H1 (cell line): ENCODE results near the gene ATG7. TPM values are rescaled to one million over a fixed set of nuclear protein-coding genes. Genes with fewer than 3 reads are reported as not detected.

ENCODE experiments used
- CTCF ChIA-PET: fragments of 300-600 bp; sonication (Branson Sonifier 250); formaldehyde crosslinking; loops from one replicate; lab custom pipeline; 2021; ENCODE audit not compliant: partially characterized antibody; lab: Charles Lee
- POLR2A ChIA-PET: fragments of 300-600 bp; sonication (Branson Sonifier 250); formaldehyde crosslinking; loops from one replicate; lab custom pipeline; 2021; ENCODE audit warnings: inconsistent platforms; ENCODE audit not compliant: partially characterized antibody; lab: Charles Lee
- DNase-seq, 2 experiments: peaks; one replicate each; pipeline versions ENCODE4 v3.0.0 to v3.0.0-alpha.2; 2010 to 2022; ENCODE audit warnings: low spot score in 2 of 2, low read depth in 1 of 2, mixed read lengths in 1 of 2
- FAIRE-seq: peaks from 2 replicates; lab custom pipeline; 2011; peaks lifted over from hg19 to GRCh38; lab: Jason Lieb, UNC
- H2AFZ ChIP-seq: 2 replicates; pipeline ENCODE4 v1.8.1; 2012; ENCODE audit warnings: low read length, inconsistent platforms
- H2AK5ac ChIP-seq: 2 replicates; pipeline ENCODE4 v1.6.1; 2013; ENCODE audit warnings: low read depth, low read length
- H2BK120ac ChIP-seq: replicated peaks from 2 replicates; pipeline ENCODE3; 2013; ENCODE audit warnings: low read depth, low read length, inconsistent platforms
- H2BK12ac ChIP-seq: 2 replicates; pipeline ENCODE4 v1.6.1; 2013; ENCODE audit warnings: low read depth, low read length
- H2BK15ac ChIP-seq: 2 replicates; pipeline ENCODE4 v1.6.1; 2013; ENCODE audit warnings: low read length
- H2BK20ac ChIP-seq: 2 replicates; pipeline ENCODE4 v1.6.1; 2013; ENCODE audit warnings: low read length
- H2BK5ac ChIP-seq: 2 replicates; pipeline ENCODE4 v1.6.1; 2013; ENCODE audit warnings: low read depth, low read length
- H3K14ac ChIP-seq: 2 replicates; pipeline ENCODE4 v1.6.1; 2013; ENCODE audit warnings: inconsistent platforms; ENCODE audit not compliant: insufficient read length
- H3K18ac ChIP-seq: 2 replicates; pipeline ENCODE4 v1.6.1; 2013; ENCODE audit warnings: low read length; ENCODE audit errors: extremely low read depth
- H3K23ac ChIP-seq: 2 replicates; pipeline ENCODE4 v1.6.1; 2013; ENCODE audit warnings: inconsistent platforms; ENCODE audit not compliant: insufficient read length
- H3K23me2 ChIP-seq: 2 replicates; pipeline ENCODE4 v1.6.1; 2013; ENCODE audit warnings: low read depth, low read length
- H3K27ac ChIP-seq: 2 replicates; pipeline ENCODE4 v1.6.1; 2011; ENCODE audit warnings: low read depth, low read length, inconsistent platforms
- H3K27me3 ChIP-seq, 4 experiments: replicated peaks in 1 of 4; 1 replicate in 1 of 4; 2 replicates in 3 of 4; pipeline versions ENCODE4 v1.6.1 to v1.8.1; 2011 to 2013; ENCODE audit warnings: low read length in 3 of 4, mild to moderate bottlenecking in 3 of 4, inconsistent platforms in 2 of 4, mixed read lengths in 2 of 4, moderate library complexity in 1 of 4; ENCODE audit not compliant: control insufficient read depth in 3 of 4, insufficient read depth in 3 of 4; ENCODE audit errors: extremely low read depth in 1 of 4
- H3K36me3 ChIP-seq, 4 experiments: 2 replicates each; pipeline versions ENCODE4 v1.6.1 to v1.8.1; 2011 to 2013; ENCODE audit warnings: mild to moderate bottlenecking in 4 of 4, low read length in 3 of 4, moderate library complexity in 2 of 4, control low read depth in 1 of 4, inconsistent platforms in 1 of 4; ENCODE audit not compliant: insufficient read depth in 4 of 4, control insufficient read depth in 2 of 4
- H3K4ac ChIP-seq: replicated peaks from 2 replicates; pipeline ENCODE3; 2013; ENCODE audit warnings: low read length, low read depth, mixed read lengths, inconsistent platforms; ENCODE audit not compliant: insufficient read length
- H3K4me1 ChIP-seq, 4 experiments: replicated peaks in 1 of 4; 1 replicate in 1 of 4; 2 replicates in 3 of 4; pipeline versions ENCODE4 v1.6.1 to v1.8.1; 2011 to 2013; ENCODE audit warnings: low read length in 3 of 4, inconsistent platforms in 2 of 4, mixed read lengths in 1 of 4; ENCODE audit not compliant: insufficient read depth in 4 of 4, control insufficient read depth in 3 of 4
- H3K4me2 ChIP-seq, 2 experiments: 2 replicates each; pipeline versions ENCODE4 v1.6.1 to v1.8.1; 2011 to 2013; ENCODE audit warnings: low read depth in 2 of 2, low read length in 2 of 2, control low read depth in 1 of 2, inconsistent platforms in 1 of 2, mild to moderate bottlenecking in 1 of 2; ENCODE audit not compliant: insufficient read depth in 1 of 2
- H3K4me3 ChIP-seq, 4 experiments: fragments of 200-600, 300-600 bp in 1 of 4; sonication (generic), shearing (Covaris generic), sonication (Bioruptor Twin) in 1 of 4; 2 replicates each; pipeline versions ENCODE4 v1.5.1 to v1.8.1; 2011 to 2016; ENCODE audit warnings: low read length in 4 of 4, low read depth in 3 of 4, control low read depth in 2 of 4, inconsistent platforms in 2 of 4, mild to moderate bottlenecking in 2 of 4, mixed read lengths in 1 of 4, moderate library complexity in 1 of 4; ENCODE audit not compliant: insufficient read depth in 2 of 4; ENCODE audit errors: extremely low read depth in 1 of 4
- H3K56ac ChIP-seq: replicated peaks from 2 replicates; pipeline ENCODE3; 2013; ENCODE audit warnings: low read depth, mild to moderate bottlenecking, mixed read lengths, low read length, inconsistent platforms; ENCODE audit not compliant: insufficient read length
- H3K79me1 ChIP-seq: 2 replicates; pipeline ENCODE4 v1.6.1; 2013; ENCODE audit warnings: low read depth, low read length, control low read depth
- H3K79me2 ChIP-seq, 2 experiments: 2 replicates each; pipeline versions ENCODE4 v1.6.1 to v1.8.1; 2012 to 2013; ENCODE audit warnings: low read length in 2 of 2, mild to moderate bottlenecking in 2 of 2, inconsistent platforms in 1 of 2; ENCODE audit not compliant: insufficient read depth in 2 of 2, control insufficient read depth in 1 of 2
- H3K9ac ChIP-seq, 4 experiments: replicated peaks in 1 of 4; 1 replicate in 1 of 4; 2 replicates in 3 of 4; pipeline versions ENCODE4 v1.6.1 to v1.8.1; 2011 to 2013; ENCODE audit warnings: low read depth in 3 of 4, low read length in 3 of 4, control low read depth in 2 of 4, mild to moderate bottlenecking in 2 of 4, moderate library complexity in 2 of 4, inconsistent platforms in 1 of 4; ENCODE audit errors: extremely low read depth in 1 of 4
- H3K9me3 ChIP-seq, 2 experiments: 2 replicates each; pipeline versions ENCODE4 v1.6.1 to v1.8.1; 2012 to 2013; ENCODE audit warnings: mild to moderate bottlenecking in 2 of 2, moderate library complexity in 2 of 2, control low read depth in 1 of 2, inconsistent platforms in 1 of 2, low read depth in 1 of 2, low read length in 1 of 2, mixed read lengths in 1 of 2; ENCODE audit not compliant: insufficient read depth in 2 of 2
- H4K20me1 ChIP-seq, 2 experiments: replicated peaks in 1 of 2; 2 replicates each; pipeline versions ENCODE3 to v1.8.1; 2011 to 2013; ENCODE audit warnings: inconsistent platforms in 2 of 2, low read length in 2 of 2, mild to moderate bottlenecking in 1 of 2; ENCODE audit not compliant: insufficient read depth in 2 of 2, control insufficient read depth in 1 of 2
- H4K5ac ChIP-seq: 2 replicates; pipeline ENCODE4 v1.6.1; 2013; ENCODE audit warnings: low read length, low read depth, mixed read lengths, inconsistent platforms; ENCODE audit not compliant: insufficient read length
- H4K8ac ChIP-seq: 2 replicates; pipeline ENCODE4 v1.8.0; 2013; ENCODE audit warnings: mild to moderate bottlenecking, moderate library complexity, low read length, inconsistent platforms; ENCODE audit not compliant: insufficient read depth; ENCODE audit errors: extremely low read depth
- H4K91ac ChIP-seq: replicated peaks from 2 replicates; pipeline ENCODE3; 2013; ENCODE audit warnings: low read length, mixed read lengths, inconsistent platforms; ENCODE audit not compliant: insufficient read length
- BRCA1 ChIP-seq: IDR thresholded peaks from 2 replicates; pipeline ENCODE4 v1.6.1; 2012; ENCODE audit warnings: low read depth, low read length, improper control_type of control experiment
- EP300 ChIP-seq, 2 experiments: IDR thresholded peaks; 1 replicate in 1 of 2; 2 replicates in 1 of 2; pipeline ENCODE4 v1.6.1; 2011 to 2012; ENCODE audit warnings: low read depth in 2 of 2, low read length in 2 of 2, mild to moderate bottlenecking in 2 of 2, borderline replicate concordance in 1 of 2, inconsistent platforms in 1 of 2, moderate library complexity in 1 of 2
- POLR2A ChIP-seq, 2 experiments: IDR thresholded peaks; 1 replicate in 1 of 2; 2 replicates in 1 of 2; pipeline ENCODE4 v1.6.1; 2011; ENCODE audit warnings: low read depth in 2 of 2, low read length in 2 of 2, mild to moderate bottlenecking in 2 of 2; ENCODE audit errors: control extremely low read depth in 1 of 2
- WGBS, 2 experiments: shearing (Covaris generic) in 1 of 2; methylation state at CpG; one replicate each; pipeline versions ENCODE4 v1.1.6 to v1.1.7; 2013 to 2015; ENCODE audit warnings: low lambda C conversion rate in 2 of 2, mixed read lengths in 2 of 2, inconsistent platforms in 1 of 2, low coverage in 1 of 2, missing lambda C conversion rate in 1 of 2; ENCODE audit not compliant: insufficient replicate concordance in 2 of 2, insufficient coverage in 1 of 2, insufficient read length in 1 of 2; ENCODE audit errors: extremely low coverage in 1 of 2, missing lambda C conversion rate in 1 of 2; 5-methylcytosine and 5-hydroxymethylcytosine counted together
- polyA plus RNA-seq, 7 experiments: library from polyadenylated mRNA; depleted of rRNA in 3 of 7; stranded (reverse) in 5 of 7; unstranded in 2 of 7; fragments of >200 nt in 5 of 7; fragments of 200-250 nt in 2 of 7; gene quantifications; 1 replicate in 5 of 7; 2 replicates in 1 of 7; 4 replicates in 1 of 7; pipeline versions ENCODE4 v1.2.1 to v1.2.3, GENCODE V29; 2011 to 2013; ENCODE audit warnings: missing spikeins in 2 of 7, mixed read lengths in 2 of 7
- total RNA-seq: library from RNA; stranded (reverse); fragmentation: NEBNext Ultra II Directional; extraction: Animal tissue kit (Norgen Biotek cat#: 25700); gene quantifications from 2 replicates; pipeline ENCODE4 v1.2.1, GENCODE V29; 2021
- TF ChIP-seq, protein P1 (sequence below): IDR thresholded peaks from 2 replicates; pipeline ENCODE4 v1.6.1; 2011; ENCODE audit warnings: low read depth, mild to moderate bottlenecking, low read length; ENCODE audit not compliant: insufficient read depth
- TF ChIP-seq, protein P2 (sequence below): IDR thresholded peaks from 2 replicates; pipeline ENCODE4 v1.6.1; 2011; ENCODE audit warnings: low read length, improper control_type of control experiment

The ATG7 gene
- total and polyA plus RNA-seq, 2 of the 8 experiments (the other 6 are each of a cell fraction or from before 2014, with no cell fraction given), result 15.0 to 19.1 TPM

DNA sequence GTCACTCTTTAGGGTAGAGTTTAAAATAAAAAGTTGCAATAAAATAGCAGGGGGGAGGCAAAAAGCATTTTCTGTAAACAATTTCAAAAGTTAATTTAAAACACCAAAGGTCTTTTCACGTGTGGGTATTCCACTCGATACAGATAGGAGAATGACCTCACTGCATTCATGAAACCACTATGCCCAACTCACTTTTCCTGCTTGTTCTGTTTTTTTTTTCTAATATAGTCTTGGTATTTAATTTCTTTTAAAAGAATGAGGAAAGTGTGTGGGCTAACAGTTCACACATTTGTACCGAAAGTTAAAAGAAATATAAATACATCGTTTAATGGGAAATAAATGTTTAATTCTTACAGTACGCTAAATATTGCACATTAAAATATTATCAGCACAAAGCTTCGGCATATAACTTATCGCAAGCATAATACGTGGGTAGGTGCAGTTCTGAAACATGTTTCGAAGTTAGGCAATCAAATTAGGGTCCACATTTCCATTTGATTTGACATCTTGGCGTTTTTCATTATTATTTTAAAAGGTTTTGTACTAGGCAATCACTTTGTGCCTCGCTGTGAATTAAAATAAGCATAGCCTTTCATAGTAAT is 330.1 kb downstream of the ATG7 start:
- no peak overlapping the region for H3K9ac ChIP-seq
- H2BK120ac ChIP-seq, result no peak overlapping the region
- H2BK5ac ChIP-seq, result no peak overlapping the region
- H3K27ac ChIP-seq, result no peak overlapping the region
- H3K36me3 ChIP-seq, result peaks cover 0 to 10% (median 6%) of the 10 kb centered on the region in 4 experiments; a peak in 3 of 8 replicates
- WGBS, 2 experiments, result 81% methylated on average over 11 of the region's 11 CpGs; no CpG with 5 or more reads in 1 of the 2 experiments
- peaks cover 4 to 21% (median 17%) of the 10 kb centered on the region in 4 experiments for H3K4me1 ChIP-seq
- no peak overlapping the region for H3K18ac ChIP-seq
- peaks cover 3 to 72% of the 10 kb centered on the region in 2 experiments; a peak in 3 of 4 replicates for H3K79me2 ChIP-seq
- peaks cover 4% of the 10 kb centered on the region for H3K79me1 ChIP-seq
- H3K4ac ChIP-seq, result no peak overlapping the region
- CTCF ChIA-PET, result interaction anchor here (1.9 kb wide), 1 partner anchor 49 kb away, joined by 5 read pairs; no protein-coding TSS in a partner anchor
- H2BK20ac ChIP-seq, result no peak overlapping the region
- H3K14ac ChIP-seq, result no peak overlapping the region
- H3K23ac ChIP-seq, result no peak overlapping the region
- no peaks in the 10 kb centered on the region for H3K9me3 ChIP-seq
- H2BK12ac ChIP-seq, result no peak overlapping the region
- no peak overlapping the region for H2AK5ac ChIP-seq
- POLR2A ChIA-PET, result interaction anchor here (1.0 to 2.1 kb wide), 3 partner anchors 9 to 41 kb away, joined by 3 to 6 read pairs (median 4); partner anchors contain the start of gene VGLL4
- TF ChIP-seq, protein P1, sequence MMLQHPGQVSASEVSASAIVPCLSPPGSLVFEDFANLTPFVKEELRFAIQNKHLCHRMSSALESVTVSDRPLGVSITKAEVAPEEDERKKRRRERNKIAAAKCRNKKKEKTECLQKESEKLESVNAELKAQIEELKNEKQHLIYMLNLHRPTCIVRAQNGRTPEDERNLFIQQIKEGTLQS, result no peak
- TF ChIP-seq, protein P2, sequence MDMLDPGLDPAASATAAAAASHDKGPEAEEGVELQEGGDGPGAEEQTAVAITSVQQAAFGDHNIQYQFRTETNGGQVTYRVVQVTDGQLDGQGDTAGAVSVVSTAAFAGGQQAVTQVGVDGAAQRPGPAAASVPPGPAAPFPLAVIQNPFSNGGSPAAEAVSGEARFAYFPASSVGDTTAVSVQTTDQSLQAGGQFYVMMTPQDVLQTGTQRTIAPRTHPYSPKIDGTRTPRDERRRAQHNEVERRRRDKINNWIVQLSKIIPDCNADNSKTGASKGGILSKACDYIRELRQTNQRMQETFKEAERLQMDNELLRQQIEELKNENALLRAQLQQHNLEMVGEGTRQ, result no peak
- TF ChIP-seq BRCA1 (no peak), EP300 (IDR thresholded peaks at IDR 0.05; ENCODE audit: borderline replicate concordance in 1 of 2, low read depth in 2 of 2, low read length in 2 of 2) (no peak), POLR2A (IDR thresholded peaks at IDR 0.05; ENCODE audit: control extremely low read depth in 1 of 2, low read depth in 2 of 2, low read length in 2 of 2) (no peak)
- TF ChIP-seq, all 59 proteins: peak for 0
- Histone ChIP-seq H4K20me1 (peaks cover 4 to 7% of the 10 kb centered on the region in 2 experiments), H2AFZ (no peak overlapping the region), H4K8ac (no peak overlapping the region), H3K4me3 (no peak overlapping the region), H4K5ac (no peak overlapping the region), H3K23me2 (no peaks in the 10 kb centered on the region), H3K4me2 (no peak overlapping the region), H4K91ac (no peak overlapping the region), H3K56ac (no peak overlapping the region), H3K27me3 (no peaks in the 10 kb centered on the region), H2BK15ac (no peak overlapping the region)
- no peak for FAIRE-seq
- DNase-seq, result no peak
